HS-5 (cell line): ENCODE results near the gene CAPRIN1.
"Not testable (repeated sequence)": the region's sequence is repeated elsewhere in the genome, so short reads cannot be mapped to it uniquely, and the experiment has no call there.

ENCODE experiments used
- DNase-seq: peaks from one replicate; pipeline ENCODE4 v3.0.0-alpha.2; 2012; ENCODE audit warnings: low read depth

Gene CAPRIN1

DNA sequence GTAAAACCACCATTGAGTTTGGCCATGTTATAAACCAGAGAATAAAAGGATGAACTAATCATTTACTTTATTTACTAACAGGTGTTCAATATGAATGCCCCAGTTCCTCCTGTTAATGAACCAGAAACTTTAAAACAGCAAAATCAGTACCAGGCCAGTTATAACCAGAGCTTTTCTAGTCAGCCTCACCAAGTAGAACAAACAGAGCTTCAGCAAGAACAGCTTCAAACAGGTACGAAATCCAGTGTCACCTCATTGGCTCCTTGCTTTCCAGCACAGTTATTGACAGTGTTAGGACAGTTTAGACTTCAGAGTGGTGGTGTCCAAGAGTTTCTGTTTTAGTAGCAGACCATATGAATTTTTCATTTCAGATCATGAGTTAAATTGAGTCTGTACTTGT is 40.3 kb downstream of the CAPRIN1 start:
- DNase-seq, result no peak

DNA sequence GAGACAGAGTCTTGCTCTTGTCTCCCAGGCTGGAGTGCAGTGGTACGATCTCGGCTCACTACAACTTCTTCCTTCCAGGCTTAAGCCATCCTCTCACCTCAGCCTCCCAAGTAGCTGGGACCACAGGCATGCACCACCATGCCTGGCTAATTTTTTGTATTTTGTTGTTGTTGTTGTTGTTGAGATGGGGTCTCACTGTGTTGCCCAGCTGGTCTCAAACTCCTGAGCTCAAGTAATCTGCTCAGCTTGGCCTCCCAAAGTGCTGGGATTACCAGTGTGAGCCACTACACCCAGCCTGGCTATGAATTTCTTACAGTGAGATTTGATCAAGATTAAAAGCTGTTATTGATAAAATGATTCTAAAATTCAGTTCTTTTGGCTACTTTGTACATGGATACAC is 43.4 kb downstream of the CAPRIN1 start:
- DNase-seq, result not testable (repeated sequence)

DNA sequence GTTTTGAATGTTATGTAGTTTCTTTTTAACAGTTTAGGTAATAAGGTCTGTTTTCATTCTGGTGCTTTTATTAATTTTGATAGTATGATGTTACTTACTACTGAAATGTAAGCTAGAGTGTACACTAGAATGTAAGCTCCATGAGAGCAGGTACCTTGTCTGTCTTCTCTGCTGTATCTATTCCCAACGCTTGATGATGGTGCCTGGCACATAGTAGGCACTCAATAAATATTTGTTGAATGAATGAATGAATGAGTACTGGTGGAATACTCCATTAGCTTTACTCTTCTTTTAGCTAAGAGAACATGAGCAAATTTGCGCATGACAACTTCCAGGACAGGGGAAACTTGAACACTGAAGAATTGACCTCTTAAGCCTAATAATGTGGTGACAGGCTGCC is 47.3 kb downstream of the CAPRIN1 start:
- no peak for DNase-seq

DNA sequence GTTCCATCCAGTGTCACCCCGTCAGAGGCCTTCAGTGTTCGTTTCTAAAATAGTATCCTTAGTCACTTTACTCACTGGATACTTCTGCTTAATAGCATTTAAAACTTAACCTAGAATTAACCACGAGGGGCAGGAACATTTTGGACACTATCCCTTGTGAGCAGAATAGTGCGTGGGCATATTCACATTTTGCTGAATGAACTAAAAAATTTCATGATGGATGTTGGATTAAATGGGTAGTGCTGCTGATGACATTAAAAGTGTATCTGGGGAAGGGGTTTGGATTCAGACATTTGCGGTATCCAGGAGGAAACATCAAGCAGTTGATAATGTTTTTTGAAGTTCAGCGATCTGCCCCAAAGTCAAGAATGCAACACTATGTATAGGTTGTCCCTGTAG is 53.1 kb downstream of the CAPRIN1 start:
- no peak for DNase-seq

DNA sequence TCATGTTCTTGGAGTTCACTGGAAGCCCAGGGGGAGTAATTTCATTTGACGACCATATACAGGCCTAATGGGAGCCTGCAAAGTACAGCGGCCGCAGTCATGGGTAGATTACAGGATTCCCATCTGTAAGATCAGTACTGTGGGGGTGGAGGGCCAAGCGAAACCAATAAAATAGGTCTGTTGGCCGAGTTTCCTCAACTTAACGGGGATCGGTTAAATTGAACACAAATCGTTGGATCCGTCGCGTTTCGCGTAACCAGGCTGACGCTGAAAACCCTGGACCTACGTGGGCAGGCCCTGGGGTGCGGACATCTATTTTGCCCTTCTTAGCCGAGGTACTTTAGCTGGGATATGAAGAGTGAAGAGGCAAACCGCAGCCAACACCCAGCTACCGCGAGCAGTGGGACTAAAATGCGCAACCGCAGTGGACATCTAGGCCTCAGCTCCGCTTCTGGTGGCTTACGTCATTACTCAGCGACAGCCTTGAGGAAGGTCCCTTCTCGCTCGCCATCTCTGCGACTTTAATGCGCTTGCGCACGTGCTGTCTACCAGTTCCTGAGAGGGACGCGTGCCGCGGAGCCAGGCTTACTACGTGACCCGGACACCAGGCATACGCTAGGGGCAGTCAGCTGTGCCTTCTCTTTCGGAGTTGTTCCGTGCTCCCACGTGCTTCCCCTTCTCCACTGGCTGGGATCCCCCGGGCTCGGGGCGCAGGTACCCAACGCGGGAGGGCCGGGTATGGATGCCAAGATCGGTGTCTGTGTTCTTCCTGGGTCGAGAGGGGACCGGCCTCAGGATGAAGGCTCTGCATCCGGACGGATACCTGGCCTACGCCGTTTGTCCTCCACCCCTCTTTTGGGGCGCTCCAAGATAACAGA is 53.8 kb downstream of the CAPRIN1 start, which contains the start of gene NAT10:
Gene NAT10, plus strand, starts transcription at position 551 of the 878 bp plus-strand sequence. CDS start 2,597 bp downstream, outside the sequence.
- peak; percentile 98 for DNase-seq

DNA sequence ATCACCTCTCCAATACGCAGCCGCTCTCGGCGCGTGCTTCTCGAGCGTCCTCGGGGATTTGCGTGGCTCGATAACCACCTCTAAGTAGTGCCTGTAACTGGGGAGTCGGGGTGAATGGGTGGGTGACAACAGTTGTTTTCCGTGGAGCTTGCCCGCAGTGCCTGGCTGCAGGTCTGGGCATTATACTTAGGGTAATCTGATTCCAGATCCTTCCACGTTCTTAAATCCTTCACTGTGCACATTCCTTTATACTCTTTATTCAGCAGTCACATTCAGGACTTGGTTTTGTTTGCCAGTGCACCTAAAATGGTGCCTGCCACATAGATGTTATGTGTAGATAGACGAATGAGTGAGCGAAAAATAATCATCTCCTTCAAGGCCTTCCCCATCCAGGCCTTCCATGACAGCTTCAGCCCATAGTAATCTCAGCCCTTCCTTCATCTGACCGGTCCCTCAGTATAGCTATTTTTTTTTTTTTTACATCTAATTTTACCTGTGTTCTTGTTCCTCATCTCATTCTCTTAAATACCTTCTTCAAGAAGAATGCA is 54.5 kb downstream of the CAPRIN1 start:
- no peak for DNase-seq

DNA sequence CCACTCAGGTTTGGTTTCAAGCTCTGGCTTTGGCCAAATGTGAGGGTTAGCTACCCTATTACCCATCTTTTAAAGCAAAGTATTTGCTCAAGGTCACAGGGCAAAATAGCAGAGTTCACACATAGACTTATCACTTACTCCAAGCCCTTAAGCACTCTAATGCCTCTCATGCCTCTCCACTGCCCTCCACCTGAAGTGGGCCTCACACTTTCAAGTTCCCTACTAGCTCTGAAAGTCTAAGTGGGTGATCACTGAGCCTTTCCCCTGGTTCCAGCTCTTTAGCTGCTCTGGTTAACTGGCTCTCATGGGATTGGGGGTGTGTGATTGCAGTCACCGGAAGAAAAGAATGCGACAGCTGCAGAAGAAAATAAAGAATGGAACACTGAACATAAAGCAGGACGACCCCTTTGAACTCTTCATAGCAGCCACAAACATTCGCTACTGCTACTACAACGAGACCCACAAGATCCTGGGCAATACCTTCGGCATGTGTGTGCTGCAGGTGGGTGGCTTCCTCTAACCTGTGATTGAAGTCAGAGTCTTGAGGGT is 60.3 kb downstream of the CAPRIN1 start:
- no peak for DNase-seq

DNA sequence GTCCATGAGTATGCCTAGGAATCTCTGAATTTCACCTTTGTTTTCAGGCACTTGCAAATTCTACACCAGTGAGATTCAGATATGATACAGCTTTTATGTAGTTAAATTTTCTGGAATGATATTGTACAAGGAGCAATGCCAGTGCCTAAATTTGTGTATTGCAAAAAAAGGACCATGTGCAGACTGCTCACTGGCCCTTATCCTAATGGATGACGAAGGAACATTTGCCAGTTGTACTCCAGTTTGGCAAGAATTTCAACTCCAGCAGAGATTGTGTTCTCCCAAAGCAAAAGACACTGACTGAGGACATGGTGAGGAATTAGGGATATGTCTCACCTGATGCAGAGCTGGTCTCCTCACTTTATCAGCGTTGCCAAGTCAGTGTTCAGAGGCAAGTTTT is 62.5 kb downstream of the CAPRIN1 start:
- no peak for DNase-seq

DNA sequence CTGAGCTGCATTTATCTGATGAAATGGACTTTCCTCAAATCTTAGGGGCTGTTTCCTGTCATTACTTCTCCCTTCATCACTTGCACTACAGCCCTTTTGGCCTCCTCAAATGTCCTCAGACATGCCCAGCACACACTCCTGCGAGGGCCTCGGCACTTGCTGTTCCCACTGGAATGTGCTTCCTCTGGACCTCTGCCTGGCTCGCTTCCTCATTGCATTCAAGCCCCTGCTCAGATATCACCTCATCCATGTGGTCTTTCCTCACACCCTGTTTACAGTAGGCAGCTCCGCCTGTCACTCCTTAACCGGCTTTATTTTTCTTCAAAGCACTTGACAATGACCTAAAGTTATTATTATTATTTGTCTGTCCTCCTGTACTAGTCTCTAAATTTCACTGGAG is 62.9 kb downstream of the CAPRIN1 start:
- no peak for DNase-seq

DNA sequence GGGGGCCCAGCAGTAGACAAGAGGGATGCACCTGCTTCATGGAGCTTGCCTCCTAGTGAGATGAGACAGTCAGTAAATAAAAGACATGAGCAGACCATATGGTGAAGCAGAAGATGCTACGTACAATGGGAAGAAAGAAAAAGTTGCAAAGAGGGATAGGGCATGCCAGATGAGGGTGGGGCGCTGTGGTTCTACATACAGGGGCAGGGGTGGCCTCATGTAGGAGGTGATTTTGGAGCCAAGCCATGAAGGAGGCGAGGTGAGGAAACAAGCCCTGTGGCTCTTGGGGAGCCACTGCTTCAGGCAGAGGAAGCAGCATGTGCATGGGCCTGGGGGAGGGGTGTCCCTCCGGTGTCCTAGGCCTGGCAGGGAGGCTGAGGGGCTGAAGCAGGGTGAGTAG is 69.1 kb downstream of the CAPRIN1 start:
- DNase-seq, result no peak

DNA sequence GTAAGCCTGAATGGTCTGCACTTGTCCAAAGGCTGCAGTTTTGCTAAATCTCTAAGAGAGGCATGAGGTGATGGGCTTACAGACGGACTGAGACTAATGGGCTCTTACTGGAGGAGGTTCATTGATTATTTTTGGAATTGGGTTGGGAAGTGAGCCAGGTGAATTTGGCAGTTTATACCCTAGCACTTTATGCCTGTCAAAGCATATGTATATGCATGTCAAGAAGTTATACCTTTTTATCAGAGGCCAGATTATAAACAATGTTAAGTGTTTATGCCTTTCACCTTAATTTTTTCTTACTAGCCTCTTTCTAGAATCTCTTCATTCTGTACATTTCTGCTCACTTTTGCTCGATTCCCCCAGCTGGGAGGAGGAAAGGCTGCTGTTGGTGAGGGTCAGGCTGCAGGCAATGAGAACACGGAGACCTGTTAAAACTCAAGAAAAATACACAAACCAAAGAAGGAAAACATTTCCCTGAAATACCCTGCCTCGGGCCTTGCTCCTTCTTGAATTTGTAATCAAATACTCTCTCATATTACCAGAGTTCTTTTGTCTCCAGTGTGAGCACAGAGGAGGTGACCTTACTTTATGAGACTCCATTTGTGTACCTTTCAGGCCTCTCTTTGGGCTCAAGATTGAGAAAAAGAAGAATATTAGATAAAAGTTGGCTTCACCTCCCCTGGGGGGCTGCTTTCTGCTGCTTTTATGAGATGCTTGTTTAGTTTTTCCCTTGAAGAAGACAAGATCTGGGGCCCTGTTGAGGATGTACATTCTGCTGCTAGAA is 73.5 kb downstream of the CAPRIN1 start:
- no peak for DNase-seq

DNA sequence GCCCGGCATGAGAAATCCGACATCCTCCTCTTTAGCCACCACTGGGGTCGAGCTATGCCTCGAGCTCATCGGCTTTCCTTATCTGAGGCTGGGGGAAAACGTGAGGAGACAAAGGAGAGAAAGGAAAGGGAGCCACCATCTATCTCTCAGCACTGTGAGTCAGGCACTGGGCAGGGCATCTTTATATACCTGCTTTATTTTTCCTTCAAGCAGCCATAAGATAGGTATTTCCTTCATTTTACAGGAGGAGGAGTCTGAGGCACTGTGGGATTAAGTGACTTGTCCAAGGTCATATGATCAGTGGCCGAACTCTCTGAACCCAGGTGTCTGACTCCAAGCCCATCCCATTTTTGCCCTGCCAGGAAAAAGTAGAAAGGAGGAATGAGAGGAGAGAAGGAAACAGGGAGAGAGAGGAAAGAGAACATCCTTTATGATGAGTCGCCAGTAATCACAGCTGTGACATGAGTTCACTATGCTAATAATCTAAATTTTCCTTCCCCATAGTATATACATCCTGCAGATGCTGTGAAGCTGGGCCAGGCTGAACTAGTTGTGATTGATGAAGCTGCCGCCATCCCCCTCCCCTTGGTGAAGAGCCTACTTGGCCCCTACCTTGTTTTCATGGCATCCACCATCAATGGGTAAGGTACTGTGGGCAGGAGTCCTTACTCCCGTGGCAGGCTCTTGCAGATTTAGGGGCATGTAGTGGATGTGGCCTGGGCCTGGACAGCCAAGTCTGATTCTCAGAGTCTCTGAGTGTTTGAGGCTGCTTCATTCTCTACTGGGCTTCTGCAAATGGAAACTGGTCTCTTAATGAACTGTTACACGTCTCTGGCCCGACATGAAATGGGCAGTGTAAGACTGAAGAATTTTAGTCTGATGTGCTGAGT is 75.7 kb downstream of the CAPRIN1 start:
- DNase-seq, result no peak

DNA sequence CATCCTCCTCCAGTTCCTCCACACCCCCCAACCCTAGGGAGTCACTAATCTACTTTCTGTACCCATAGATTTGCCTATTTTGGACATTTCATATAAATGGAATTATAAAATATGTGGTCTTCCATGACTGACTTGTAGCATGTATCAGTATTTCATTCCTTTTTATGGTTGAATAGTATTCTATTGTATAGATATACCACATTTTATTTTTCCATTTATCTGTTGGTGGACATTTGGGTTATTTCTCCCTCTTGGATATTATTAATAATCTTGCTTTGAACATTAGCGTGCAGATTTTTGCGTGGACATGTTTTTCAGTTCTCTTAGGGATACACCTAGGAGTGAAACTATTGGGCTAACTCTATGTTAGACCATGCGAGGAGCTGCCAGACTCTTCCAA is 77.3 kb downstream of the CAPRIN1 start:
- DNase-seq, result no peak

DNA sequence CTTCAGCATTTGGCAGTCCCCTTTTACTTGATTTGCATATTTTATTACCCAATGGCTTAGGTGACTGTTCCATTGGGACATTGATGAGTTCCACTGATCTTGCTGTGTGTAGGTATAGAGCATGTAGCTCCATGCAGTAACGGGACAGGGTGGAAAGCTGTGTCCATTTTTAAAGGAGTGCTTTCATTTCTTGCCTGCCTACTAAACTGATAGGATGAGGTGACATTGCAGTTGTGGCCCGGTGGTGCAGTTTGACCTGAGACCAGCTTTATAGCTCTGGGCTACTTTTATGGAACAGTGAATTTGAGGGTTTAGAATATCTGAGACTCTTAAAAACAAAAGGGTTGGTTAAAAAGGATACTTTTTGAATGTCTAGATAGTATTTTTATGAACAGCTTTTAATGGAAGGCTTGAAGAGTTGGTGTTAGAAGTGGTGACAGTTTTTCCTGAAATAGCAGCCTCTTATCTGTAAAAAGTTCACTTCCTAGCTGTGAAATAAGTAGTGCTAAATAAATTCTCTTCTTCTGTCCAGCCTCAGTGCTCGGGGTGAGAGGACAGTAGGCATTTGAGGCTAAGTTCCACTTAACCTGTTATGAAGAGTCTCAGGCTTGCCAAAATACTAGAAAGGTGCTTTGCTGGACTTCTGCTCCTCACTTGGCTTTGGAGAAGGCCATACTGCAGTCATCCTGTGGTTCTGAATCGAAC is 80.9 kb downstream of the CAPRIN1 start:
- no peak for DNase-seq

DNA sequence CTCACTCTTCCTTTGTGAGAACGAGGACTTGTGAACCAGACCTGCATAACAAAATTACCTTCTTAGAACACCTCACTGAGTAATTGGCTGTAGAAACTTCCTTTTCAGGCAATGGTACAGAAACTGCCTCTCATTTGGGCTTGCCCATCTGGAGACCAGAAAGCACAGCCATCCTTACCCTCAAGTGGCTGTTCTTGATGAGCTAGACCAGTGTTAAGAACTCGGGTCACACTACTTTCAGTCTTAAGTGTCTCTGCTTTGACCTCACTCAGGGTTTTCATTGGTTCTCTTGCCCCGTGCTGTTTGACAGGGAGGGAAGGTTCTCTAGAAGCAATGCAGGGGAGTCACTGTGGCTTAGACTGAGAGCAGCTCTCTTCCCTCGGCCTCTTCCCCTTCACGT is 83.2 kb downstream of the CAPRIN1 start:
- no peak for DNase-seq

DNA sequence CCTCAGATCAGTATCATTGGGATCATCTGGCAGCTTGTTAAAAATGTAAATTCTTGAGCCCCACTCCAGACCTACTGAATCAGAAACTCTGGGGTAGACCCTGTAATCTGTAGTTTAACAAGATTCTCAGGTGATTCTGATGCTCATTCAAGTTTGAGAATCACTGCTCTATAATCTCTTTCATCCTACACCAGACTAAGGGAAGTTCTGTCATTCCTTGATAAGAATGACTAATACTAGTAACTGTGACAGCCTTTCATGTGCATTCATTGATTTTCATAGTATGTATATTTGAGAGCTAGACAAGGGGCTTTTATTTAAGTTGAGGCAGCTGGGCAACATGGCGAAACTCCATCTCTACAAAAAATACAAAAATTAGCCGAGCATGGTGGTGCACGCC is 83.9 kb downstream of the CAPRIN1 start:
- DNase-seq, result no peak

DNA sequence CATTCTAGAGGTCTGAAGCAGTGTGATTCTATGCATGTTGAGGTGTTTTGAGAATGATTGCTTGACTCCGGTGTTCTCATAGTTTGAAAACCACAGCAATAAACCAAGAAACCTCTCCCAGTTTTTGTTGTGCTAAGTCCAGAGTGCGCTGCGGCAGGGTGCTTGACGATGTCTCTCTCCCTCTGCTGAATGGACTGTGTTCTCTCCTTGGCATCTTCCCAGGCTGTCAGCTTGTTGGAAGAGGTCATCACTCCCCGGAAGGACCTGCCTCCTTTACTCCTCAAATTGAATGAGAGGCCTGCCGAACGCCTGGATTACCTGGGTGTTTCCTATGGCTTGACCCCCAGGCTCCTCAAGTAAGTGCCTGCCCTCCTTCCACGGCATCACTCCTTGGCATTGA is 84.9 kb downstream of the CAPRIN1 start:
- no peak for DNase-seq

DNA sequence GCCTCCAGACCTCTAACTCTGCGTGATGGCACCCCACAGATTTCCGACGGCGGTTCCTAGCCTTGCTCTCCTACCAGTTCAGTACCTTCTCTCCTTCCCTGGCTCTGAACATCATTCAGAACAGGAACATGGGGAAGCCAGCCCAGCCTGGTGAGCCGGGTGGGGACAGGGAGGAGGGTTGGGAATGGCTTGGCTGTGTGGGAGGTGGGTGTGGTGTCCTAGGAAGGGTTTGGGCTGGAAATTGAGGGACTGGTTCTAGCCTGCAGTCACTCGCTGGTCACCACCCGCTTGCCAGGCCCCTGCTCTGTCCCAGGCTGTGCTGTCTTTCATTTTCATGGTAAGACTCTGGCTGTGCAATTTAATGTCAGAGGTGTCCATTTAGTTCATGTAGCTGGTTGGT is 87.8 kb downstream of the CAPRIN1 start:
- DNase-seq, result no peak

DNA sequence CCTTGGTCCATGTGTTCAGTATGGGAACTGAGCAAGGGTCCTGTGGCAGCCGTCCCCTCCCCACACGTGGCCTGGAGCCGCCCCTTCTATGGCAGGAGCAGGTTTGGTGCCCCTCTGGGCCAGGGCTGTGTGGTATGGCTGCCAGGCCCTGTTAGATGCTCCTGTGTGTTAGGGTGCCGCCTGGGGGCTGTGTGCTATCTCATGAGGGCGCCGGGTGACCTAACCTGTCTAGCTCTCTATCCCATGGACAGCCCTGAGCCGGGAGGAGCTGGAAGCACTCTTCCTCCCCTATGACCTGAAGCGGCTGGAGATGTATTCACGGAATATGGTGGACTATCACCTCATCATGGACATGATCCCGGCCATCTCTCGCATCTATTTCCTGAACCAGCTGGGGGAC is 88.6 kb downstream of the CAPRIN1 start:
- no peak for DNase-seq

DNA sequence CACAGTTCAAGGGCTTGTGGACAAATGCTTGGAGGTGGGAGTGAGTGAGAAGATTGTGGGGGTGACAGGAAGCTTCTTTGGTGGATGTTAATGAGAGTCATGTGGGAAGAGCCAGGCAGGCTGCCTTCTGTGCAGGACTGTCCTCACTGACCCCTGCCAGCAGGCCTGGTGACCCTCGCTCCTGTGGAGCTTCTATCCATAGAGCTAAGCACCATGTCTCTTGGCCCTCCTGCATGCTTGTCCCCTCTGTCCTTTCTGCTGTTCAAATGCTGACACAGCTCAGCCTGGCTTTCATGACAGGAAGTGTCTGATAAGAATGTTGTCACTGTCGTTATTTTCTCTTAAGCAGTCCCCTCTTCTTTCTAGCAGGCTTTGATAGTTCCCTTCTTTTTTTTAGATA is 91.5 kb downstream of the CAPRIN1 start:
- no peak for DNase-seq

DNA sequence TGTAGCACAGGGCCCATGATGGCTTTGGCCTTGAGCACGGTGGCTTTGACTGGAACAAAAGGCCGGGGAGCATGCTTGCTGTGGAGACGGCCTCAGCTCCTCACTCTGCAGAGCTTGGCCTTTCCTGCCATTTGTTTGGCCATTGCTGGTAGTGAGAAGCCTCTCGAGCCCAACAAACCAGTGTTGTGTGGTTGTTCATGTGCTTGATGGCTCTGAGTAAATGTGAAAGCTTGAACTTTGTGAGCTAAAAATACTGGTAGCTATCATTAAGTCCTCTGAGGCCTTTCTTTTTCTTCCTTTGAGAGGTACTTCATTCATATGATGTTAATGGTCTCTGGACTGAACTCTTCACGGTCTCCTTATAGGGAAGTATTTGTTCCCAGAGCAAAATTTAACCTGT is 93.5 kb downstream of the CAPRIN1 start:
- no peak for DNase-seq
